Astrocyte (in vitro differentiated cells and primary cell): ENCODE measurements around the gene FANCD2. TPM values are rescaled to one million over a fixed set of nuclear protein-coding genes. Genes with fewer than 3 reads are reported as not detected.
"Not testable (repeated sequence)": the region's sequence is repeated elsewhere in the genome, so short reads cannot be mapped to it uniquely, and the experiment has no call there.

Experiments used
- DNase-seq: peaks from one replicate; pipeline ENCODE4 v3.0.0-alpha.2; 2010; ENCODE audit warnings: low read depth
- FAIRE-seq: peaks from 2 replicates; lab custom pipeline; 2011; peaks lifted over from hg19 to GRCh38; lab: Jason Lieb, UNC
- H2AFZ ChIP-seq: 2 replicates; pipeline ENCODE4 v1.6.0; 2012; ENCODE audit warnings: low read depth, low read length, inconsistent platforms
- H3K27ac ChIP-seq: 2 replicates; pipeline ENCODE4 v1.5.1; 2011; ENCODE audit warnings: low read depth, low read length, inconsistent platforms
- H3K27me3 ChIP-seq: 2 replicates; pipeline ENCODE4 v1.6.0; 2011; ENCODE audit warnings: low read length, inconsistent platforms; ENCODE audit not compliant: insufficient read depth
- H3K36me3 ChIP-seq: 2 replicates; pipeline ENCODE4 v1.5.1; 2011; ENCODE audit warnings: low read length, inconsistent platforms; ENCODE audit not compliant: insufficient read depth
- H3K4me1 ChIP-seq: 2 replicates; pipeline ENCODE4 v1.5.1; 2011; ENCODE audit warnings: low read length, inconsistent platforms; ENCODE audit not compliant: insufficient read depth
- H3K4me2 ChIP-seq: 2 replicates; pipeline ENCODE4 v1.6.0; 2012; ENCODE audit warnings: low read length, inconsistent platforms
- H3K4me3 ChIP-seq: 2 replicates; pipeline ENCODE4 v1.5.1; 2011; ENCODE audit warnings: low read depth, mild to moderate bottlenecking, low read length, inconsistent platforms; ENCODE audit not compliant: insufficient read depth
- H3K79me2 ChIP-seq: 2 replicates; pipeline ENCODE4 v1.6.0; 2012; ENCODE audit warnings: mild to moderate bottlenecking, low read length, inconsistent platforms; ENCODE audit not compliant: insufficient read depth
- H3K9ac ChIP-seq: 2 replicates; pipeline ENCODE4 v1.6.0; 2012; ENCODE audit warnings: mild to moderate bottlenecking, low read length, inconsistent platforms
- H3K9me3 ChIP-seq: 2 replicates; pipeline ENCODE4 v1.5.1; 2012; ENCODE audit warnings: low read depth, mild to moderate bottlenecking, low read length, inconsistent platforms; ENCODE audit not compliant: insufficient read depth
- H4K20me1 ChIP-seq: 2 replicates; pipeline ENCODE4 v1.6.0; 2012; ENCODE audit warnings: low read length, inconsistent platforms; ENCODE audit not compliant: insufficient read depth
- H3K27ac Mint-ChIP-seq: one replicate; pipeline ENCODE4 v1.8.0; 2021; ENCODE audit warnings: mild to moderate bottlenecking, mixed read lengths; ENCODE audit not compliant: unreplicated experiment
- H3K27me3 Mint-ChIP-seq: one replicate; pipeline ENCODE4 v1.8.0; 2021; ENCODE audit warnings: low read depth, mixed read lengths; ENCODE audit not compliant: unreplicated experiment
- H3K36me3 Mint-ChIP-seq: one replicate; pipeline ENCODE4 v1.8.0; 2021; ENCODE audit warnings: low read depth, mixed read lengths; ENCODE audit not compliant: unreplicated experiment
- H3K4me1 Mint-ChIP-seq: one replicate; pipeline ENCODE4 v1.8.0; 2021; ENCODE audit warnings: low read depth, mixed read lengths; ENCODE audit not compliant: unreplicated experiment
- H3K4me3 Mint-ChIP-seq: one replicate; pipeline ENCODE4 v1.8.0; 2021; ENCODE audit warnings: mild to moderate bottlenecking, moderate library complexity, mixed read lengths; ENCODE audit not compliant: unreplicated experiment
- H3K9me3 Mint-ChIP-seq: one replicate; pipeline ENCODE4 v1.8.0; 2021; ENCODE audit warnings: mild to moderate bottlenecking, mixed read lengths; ENCODE audit not compliant: unreplicated experiment
- CTCF ChIP-seq: IDR thresholded peaks from 2 replicates; pipeline ENCODE4 v1.5.1; 2011; ENCODE audit warnings: low read depth, mild to moderate bottlenecking, inconsistent platforms, low read length, moderate library complexity; ENCODE audit not compliant: insufficient read depth
- EZH2 ChIP-seq: IDR thresholded peaks from 2 replicates; pipeline ENCODE4 v1.6.1; 2012; ENCODE audit warnings: mild to moderate bottlenecking, low read length, inconsistent platforms; ENCODE audit not compliant: insufficient read depth
- total RNA-seq: library from RNA; stranded (reverse); gene quantifications from 2 replicates; pipeline ENCODE4 v1.2.1, GENCODE V29; 2021

FANCD2 gene
- total RNA-seq, 1 donor from 2014 or later, result 3.7 TPM

- Histone ChIP-seq H3K79me2 (peaks cover 85% of the 10 kb centered on the region), H3K4me3 (no peak overlapping the region), H3K27ac (no peak overlapping the region), H3K9me3 (no peaks in the 10 kb centered on the region), H3K36me3 (peaks cover 5% of the 10 kb centered on the region), H3K4me1 (peaks cover 5% of the 10 kb centered on the region), H2AFZ (no peak overlapping the region), H3K4me2 (no peak overlapping the region), H3K9ac (no peak overlapping the region), H4K20me1 (peaks cover 75% of the 10 kb centered on the region), H3K27me3 (no peaks in the 10 kb centered on the region)
- DNase-seq, result peak; percentile 44
- Mint-ChIP-seq H3K4me1 (peaks cover 12% of the 10 kb centered on the region), H3K36me3 (peaks cover 6% of the 10 kb centered on the region), H3K9me3 (no peaks in the 10 kb centered on the region), H3K27ac (no peak overlapping the region), H3K27me3 (no peaks in the 10 kb centered on the region), H3K4me3 (no peak overlapping the region)
- TF ChIP-seq CTCF, result no peak
- no peak for TF ChIP-seq EZH2
- no peak for FAIRE-seq
Observed at GRCh38 chr3:10119376-10119775, 93.1 kb downstream of the FANCD2 start.

- H4K20me1 ChIP-seq, result peaks cover 90% of the 10 kb centered on the region
- no peak overlapping the region for H2AFZ ChIP-seq
- Mint-ChIP-seq H3K4me3 (no peak overlapping the region), H3K27me3 (no peaks in the 10 kb centered on the region), H3K36me3 (peaks cover 16% of the 10 kb centered on the region), H3K9me3 (no peaks in the 10 kb centered on the region), H3K4me1 (peaks cover 12% of the 10 kb centered on the region), H3K27ac (no peak overlapping the region)
- no peak overlapping the region for H3K9ac ChIP-seq
- H3K4me1 ChIP-seq, result peaks cover 5% of the 10 kb centered on the region
- no peak for TF ChIP-seq CTCF
- TF ChIP-seq EZH2, result no peak
- H3K36me3 ChIP-seq, result peaks cover 14% of the 10 kb centered on the region
- H3K4me3 ChIP-seq, result no peak overlapping the region
- DNase-seq, result no peak
- H3K27me3 ChIP-seq, result no peaks in the 10 kb centered on the region
- no peak overlapping the region for H3K27ac ChIP-seq
- H3K9me3 ChIP-seq, result no peaks in the 10 kb centered on the region
- no peak for FAIRE-seq
- peaks cover 91% of the 10 kb centered on the region for H3K79me2 ChIP-seq
- no peak overlapping the region for H3K4me2 ChIP-seq
Observed at GRCh38 chr3:10121064-10121463, 94.8 kb downstream of the FANCD2 start.

- Histone ChIP-seq H3K36me3 (peaks cover 18% of the 10 kb centered on the region), H3K4me2 (no peak overlapping the region), H3K9ac (no peak overlapping the region), H4K20me1 (peaks cover 79% of the 10 kb centered on the region), H3K4me1 (no peaks in the 10 kb centered on the region), H2AFZ (no peak overlapping the region), H3K9me3 (no peaks in the 10 kb centered on the region), H3K27me3 (no peaks in the 10 kb centered on the region), H3K79me2 (peaks cover 74% of the 10 kb centered on the region), H3K27ac (no peak overlapping the region), H3K4me3 (no peak overlapping the region)
- Mint-ChIP-seq H3K4me1 (peaks cover 9% of the 10 kb centered on the region), H3K27me3 (no peaks in the 10 kb centered on the region), H3K9me3 (no peaks in the 10 kb centered on the region), H3K4me3 (no peak overlapping the region), H3K36me3 (peaks cover 19% of the 10 kb centered on the region), H3K27ac (no peak overlapping the region)
- DNase-seq, result no peak
- no peak for TF ChIP-seq EZH2
- no peak for FAIRE-seq
Observed at GRCh38 chr3:10122724-10123123, 96.5 kb downstream of the FANCD2 start.

- FAIRE-seq, H3K27me3 Mint-ChIP-seq: not testable (repeated sequence)
Observed at GRCh38 chr3:10135872-10136271, 109.6 kb downstream of the FANCD2 start.

More at GRCh38 chr3:10135872-10136271, 109.6 kb downstream of the FANCD2 start:
- H3K27me3 ChIP-seq, H3K27ac Mint-ChIP-seq, H3K79me2 ChIP-seq, DNase-seq, H3K4me1 ChIP-seq, H3K27ac ChIP-seq, H4K20me1 ChIP-seq, H3K36me3 ChIP-seq, H3K4me1 Mint-ChIP-seq, H3K9me3 Mint-ChIP-seq, H3K9me3 ChIP-seq, H3K4me3 Mint-ChIP-seq, H3K4me3 ChIP-seq, H3K36me3 Mint-ChIP-seq, H2AFZ ChIP-seq, H3K4me2 ChIP-seq, H3K9ac ChIP-seq: not testable (repeated sequence)
